Subcutaneous adipose tissue (tissue), 4 donors: Measurements from ENCODE around the gene PCSK6. TPM values are rescaled to one million over a fixed set of nuclear protein-coding genes. Genes with fewer than 3 reads are reported as not detected.

Source experiments
- total RNA-seq, 4 donors: library from RNA; depleted of rRNA; stranded (reverse); fragments of >200 nt; gene quantifications; one replicate each; pipeline ENCODE4 v1.1.0, GENCODE V29; 2016
- TF ChIP-seq, protein P1 (sequence below): fragments of 450-650 bp; IDR thresholded peaks from one replicate; pipeline ENCODE4 v1.5.1; 2016; ENCODE audit warnings: low read depth, mild to moderate bottlenecking, control low read depth, antibody characterized with exemption, moderate library complexity

PCSK6 gene
- total RNA-seq, 4 donors from 2014 or later, result 4.4 to 8.7 (median 5.9) TPM

DNA sequence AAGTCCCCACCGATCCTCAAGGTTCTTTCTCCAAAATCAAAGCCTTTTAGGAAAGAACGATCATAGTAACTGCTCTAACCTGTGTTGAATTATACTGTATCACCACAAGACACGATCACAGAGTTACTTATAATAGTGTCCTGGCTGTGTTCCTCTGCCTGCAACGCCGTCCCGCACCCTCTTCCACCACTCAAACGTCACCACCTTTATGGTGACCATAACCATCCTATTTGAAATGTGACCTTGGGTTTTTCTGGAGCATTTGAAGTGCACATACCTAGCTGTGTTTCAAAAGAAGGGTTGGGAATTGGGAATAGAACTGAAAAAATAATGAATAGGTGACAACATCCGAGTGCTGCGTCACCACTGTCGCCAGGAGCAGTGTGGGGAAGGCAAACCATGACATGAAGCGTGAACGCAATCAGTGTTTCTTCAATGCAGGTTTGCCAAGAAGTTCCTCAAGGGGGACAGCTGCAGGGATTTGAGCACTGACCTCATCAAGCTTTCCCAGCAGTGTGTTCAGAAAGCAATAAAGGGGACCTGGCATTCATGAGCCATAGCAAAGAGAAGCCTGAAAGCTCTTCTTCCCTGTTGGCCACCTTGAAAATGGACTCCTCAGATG, 211.5 kb downstream of the PCSK6 start:
- TF ChIP-seq, protein P1, sequence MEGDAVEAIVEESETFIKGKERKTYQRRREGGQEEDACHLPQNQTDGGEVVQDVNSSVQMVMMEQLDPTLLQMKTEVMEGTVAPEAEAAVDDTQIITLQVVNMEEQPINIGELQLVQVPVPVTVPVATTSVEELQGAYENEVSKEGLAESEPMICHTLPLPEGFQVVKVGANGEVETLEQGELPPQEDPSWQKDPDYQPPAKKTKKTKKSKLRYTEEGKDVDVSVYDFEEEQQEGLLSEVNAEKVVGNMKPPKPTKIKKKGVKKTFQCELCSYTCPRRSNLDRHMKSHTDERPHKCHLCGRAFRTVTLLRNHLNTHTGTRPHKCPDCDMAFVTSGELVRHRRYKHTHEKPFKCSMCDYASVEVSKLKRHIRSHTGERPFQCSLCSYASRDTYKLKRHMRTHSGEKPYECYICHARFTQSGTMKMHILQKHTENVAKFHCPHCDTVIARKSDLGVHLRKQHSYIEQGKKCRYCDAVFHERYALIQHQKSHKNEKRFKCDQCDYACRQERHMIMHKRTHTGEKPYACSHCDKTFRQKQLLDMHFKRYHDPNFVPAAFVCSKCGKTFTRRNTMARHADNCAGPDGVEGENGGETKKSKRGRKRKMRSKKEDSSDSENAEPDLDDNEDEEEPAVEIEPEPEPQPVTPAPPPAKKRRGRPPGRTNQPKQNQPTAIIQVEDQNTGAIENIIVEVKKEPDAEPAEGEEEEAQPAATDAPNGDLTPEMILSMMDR, result no peak

DNA sequence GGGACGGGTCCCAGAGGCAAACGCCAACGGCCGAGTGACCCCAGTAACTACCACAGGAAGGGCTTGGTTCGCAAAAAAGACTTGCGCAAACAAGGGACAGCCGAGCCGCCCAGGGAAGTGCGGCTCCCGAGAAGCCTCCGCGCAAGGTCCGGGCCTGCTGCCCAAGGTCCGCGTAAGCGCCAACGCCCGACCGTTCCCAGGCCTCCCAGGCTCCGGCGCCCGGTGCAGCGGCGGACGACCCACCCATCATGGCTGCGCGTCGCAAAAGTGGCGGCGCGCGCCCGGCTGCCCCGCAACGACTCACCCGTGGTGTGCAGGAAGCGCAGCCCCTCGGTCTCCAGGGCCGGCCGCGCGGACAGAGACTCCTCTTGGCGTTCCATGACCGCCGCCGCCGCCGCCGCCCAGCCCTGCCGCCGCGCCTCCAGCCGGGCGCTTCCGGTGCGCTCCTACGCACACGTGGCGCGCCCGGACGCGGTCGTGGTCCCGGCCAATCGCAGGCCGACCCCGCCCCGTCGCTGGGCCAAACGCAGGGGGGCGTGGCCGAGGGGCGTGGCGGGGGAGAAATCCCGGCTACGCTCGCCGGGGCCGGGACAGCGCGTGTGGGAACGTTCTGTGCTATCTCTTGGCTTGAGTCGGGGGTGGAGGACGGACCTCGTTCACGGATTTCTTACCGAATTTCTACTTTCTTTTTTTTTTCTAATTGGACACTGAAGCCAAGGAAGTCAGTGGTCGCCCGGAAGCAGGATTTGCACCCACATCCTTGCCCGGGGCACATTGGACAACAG, 212.3 kb downstream of the PCSK6 start, which contains the start of gene SELENOS:
TSS of gene SELENOS (minus strand) at position 448 of the 785 bp plus-strand sequence. CDS start at position 380, 68 bp downstream.
- TF ChIP-seq, protein P1, result no peak

DNA sequence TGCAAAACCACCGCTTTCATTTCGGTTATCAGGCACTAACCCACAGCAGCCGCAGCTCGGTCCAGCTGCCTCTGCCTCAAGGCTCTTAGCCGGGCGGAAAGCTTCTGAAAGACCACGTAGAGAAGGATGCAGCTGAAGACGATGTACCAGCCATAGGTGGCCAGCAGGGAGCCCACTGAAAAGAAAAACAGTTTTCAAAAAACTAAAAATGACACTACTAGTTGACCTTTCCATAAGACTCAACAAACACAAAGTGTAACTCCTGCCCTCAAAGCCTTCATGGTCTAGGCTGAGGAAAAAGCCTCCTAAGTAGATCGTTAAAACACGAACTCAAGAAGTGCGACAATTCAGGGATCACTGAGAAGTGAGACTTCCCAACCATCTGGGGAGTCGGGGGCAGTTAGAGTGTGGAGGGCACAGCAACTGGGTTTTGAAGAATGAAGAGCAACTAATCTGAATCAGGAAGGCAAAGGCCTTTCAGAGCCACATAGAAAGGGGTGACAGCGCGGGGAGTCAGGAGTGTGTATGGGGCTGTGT, 212.9 kb downstream of the PCSK6 start:
- TF ChIP-seq, protein P1, result no peak

DNA sequence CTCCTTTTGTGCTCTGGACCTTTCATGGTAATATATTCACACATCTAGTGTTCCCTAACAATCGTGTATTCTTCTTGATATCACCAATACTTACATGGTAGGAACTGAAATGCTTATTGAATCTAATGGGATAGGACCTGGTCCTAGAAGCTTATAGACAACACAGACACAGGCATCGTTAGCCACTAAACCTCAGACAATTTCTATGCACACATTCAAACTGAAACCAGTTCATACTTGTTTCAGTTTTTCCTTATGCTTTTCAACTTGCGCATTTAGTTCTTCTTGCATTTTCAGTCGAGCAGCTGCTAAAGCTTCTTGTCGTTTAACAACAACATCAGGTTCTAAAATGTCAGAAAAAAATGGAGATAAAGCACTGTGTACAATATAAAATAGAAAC, 214.5 kb downstream of the PCSK6 start:
- TF ChIP-seq, protein P1, result no peak

DNA sequence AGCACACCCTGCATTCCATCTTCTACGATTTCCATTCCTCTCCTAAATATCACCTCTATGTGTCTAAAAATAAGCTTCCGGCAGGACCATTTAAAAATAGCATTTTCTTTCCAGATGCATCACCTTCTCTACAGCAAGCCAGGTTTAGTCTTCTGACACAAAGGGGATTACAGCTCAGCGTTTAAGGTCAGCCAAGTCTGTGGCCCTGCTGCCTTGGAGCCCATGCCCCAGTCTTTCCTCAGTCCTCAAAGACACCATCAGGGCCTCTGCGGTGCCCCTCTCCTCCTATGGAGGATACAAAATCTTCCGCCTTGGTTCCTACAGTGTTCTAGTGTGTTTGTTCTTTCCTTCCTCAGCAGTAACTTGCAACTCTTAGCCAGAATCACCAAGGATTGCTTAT, 216.0 kb downstream of the PCSK6 start:
- TF ChIP-seq, protein P1, result no peak

DNA sequence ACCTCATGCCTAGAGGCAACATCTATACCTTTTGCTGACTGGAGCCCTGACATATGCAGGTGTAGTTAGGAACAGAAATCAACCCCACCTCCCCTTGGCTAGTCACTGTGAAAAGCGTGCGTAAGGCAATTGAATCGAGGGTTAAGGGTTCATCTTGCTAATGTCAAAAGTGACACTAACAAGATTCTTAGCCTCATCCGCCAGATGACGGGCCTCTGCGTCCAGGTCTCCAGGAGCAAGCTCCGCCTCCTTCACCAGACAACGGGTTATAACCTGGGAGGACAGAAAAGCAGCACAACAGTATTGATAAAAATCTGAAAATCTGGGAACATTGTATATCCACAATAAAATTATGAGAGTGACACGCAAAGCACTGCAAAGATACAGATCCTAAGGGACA, 216.9 kb downstream of the PCSK6 start:
- TF ChIP-seq, protein P1, result no peak
